Measurements from ENCODE around the gene ZNF776. TPM values are rescaled to one million over a fixed set of nuclear protein-coding genes. Genes with fewer than 3 reads are reported as not detected.
"Not testable (repeated sequence)": the region's sequence is repeated elsewhere in the genome, so short reads cannot be mapped to it uniquely, and the experiment has no call there.

Gene ZNF776
- total RNA-seq, 2 donors from 2014 or later = 4.3 to 8.8 TPM

DNA sequence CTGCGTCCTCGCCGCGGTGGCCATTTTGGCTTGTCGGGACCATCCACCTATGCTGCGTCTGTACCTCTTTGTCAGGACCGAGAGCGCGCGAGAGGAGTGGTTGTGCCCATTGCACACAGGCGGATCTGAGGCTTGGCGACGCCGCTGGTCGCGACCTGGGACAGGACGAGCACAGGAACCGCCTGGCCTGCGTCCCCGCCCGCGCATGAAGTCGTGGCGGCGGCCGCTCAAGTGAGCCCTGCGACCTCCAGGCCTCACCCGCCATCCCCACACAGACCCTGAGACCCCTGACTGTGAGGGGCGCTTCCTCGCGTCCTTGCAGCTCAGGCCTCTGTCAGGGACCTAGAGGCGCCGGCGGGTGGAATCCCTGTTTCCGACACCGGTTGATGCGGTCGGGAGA lies 39.7 kb downstream of the ZNF776 start:
- Histone ChIP-seq H3K36me3 (replicated peaks in 1 of 2; ENCODE audit: insufficient read depth in 1 of 2, low read depth in 2 of 2) (no peaks in the 10 kb centered on the region), H3K4me1 (no peaks in the 10 kb centered on the region), H3K9me3 (peaks cover 0 to 43% (median 0%) of the 10 kb centered on the region in 3 donors), H3K27me3 (no peaks in the 10 kb centered on the region), H3K4me3 (no peak overlapping the region), H3K27ac (no peak overlapping the region)
- no peak for DNase-seq
- no peak for TF ChIP-seq POLR2A (IDR thresholded peaks at IDR 0.05)
- TF ChIP-seq, protein P1, sequence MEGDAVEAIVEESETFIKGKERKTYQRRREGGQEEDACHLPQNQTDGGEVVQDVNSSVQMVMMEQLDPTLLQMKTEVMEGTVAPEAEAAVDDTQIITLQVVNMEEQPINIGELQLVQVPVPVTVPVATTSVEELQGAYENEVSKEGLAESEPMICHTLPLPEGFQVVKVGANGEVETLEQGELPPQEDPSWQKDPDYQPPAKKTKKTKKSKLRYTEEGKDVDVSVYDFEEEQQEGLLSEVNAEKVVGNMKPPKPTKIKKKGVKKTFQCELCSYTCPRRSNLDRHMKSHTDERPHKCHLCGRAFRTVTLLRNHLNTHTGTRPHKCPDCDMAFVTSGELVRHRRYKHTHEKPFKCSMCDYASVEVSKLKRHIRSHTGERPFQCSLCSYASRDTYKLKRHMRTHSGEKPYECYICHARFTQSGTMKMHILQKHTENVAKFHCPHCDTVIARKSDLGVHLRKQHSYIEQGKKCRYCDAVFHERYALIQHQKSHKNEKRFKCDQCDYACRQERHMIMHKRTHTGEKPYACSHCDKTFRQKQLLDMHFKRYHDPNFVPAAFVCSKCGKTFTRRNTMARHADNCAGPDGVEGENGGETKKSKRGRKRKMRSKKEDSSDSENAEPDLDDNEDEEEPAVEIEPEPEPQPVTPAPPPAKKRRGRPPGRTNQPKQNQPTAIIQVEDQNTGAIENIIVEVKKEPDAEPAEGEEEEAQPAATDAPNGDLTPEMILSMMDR (IDR thresholded peaks at IDR 0.05) = no peak
- 93 to 95% methylated on average over 36 to 38 of the region's 38 CpGs for WGBS, 2 donors
- intact Hi-C loops (cut with DNase I) = no loop called here
- no peak for ATAC-seq

- intact Hi-C loops (cut with DNase I) = no loop called here
- DNase-seq (no peak), ATAC-seq (no peak)
- Histone ChIP-seq H3K9me3 (peaks cover 0 to 41% (median 0%) of the 10 kb centered on the region in 3 donors), H3K4me3 (no peak overlapping the region), H3K36me3 (replicated peaks in 1 of 2; ENCODE audit: insufficient read depth in 1 of 2, low read depth in 2 of 2) (no peaks in the 10 kb centered on the region), H3K27me3 (no peaks in the 10 kb centered on the region), H3K4me1 (no peaks in the 10 kb centered on the region), H3K27ac (no peak overlapping the region)
- 77 to 81% methylated on average over 5 of the region's 5 CpGs for WGBS, 2 donors
- TF ChIP-seq, protein P1 (IDR thresholded peaks at IDR 0.05) = no peak
- TF ChIP-seq POLR2A (IDR thresholded peaks at IDR 0.05) = no peak
Observed at GRCh38 chr19:57786906-57787305, 40.3 kb downstream of the ZNF776 start.

GRCh38 chr19:57788114-57788692 lies 41.6 kb downstream of the ZNF776 start:
- H3K27me3 ChIP-seq = no peaks in the 10 kb centered on the region
- no peak overlapping the region for H3K4me3 ChIP-seq
- no peak overlapping the region for H3K27ac ChIP-seq
- no peak for ATAC-seq
- H3K4me1 ChIP-seq = no peaks in the 10 kb centered on the region
- no peak for DNase-seq
- peaks cover 0 to 41% (median 0%) of the 10 kb centered on the region in 3 donors for H3K9me3 ChIP-seq
- H3K36me3 ChIP-seq (replicated peaks in 1 of 2; ENCODE audit: insufficient read depth in 1 of 2, low read depth in 2 of 2) = no peaks in the 10 kb centered on the region
- intact Hi-C loops (cut with DNase I) = no loop called here
- no peak for TF ChIP-seq POLR2A (IDR thresholded peaks at IDR 0.05)

DNA sequence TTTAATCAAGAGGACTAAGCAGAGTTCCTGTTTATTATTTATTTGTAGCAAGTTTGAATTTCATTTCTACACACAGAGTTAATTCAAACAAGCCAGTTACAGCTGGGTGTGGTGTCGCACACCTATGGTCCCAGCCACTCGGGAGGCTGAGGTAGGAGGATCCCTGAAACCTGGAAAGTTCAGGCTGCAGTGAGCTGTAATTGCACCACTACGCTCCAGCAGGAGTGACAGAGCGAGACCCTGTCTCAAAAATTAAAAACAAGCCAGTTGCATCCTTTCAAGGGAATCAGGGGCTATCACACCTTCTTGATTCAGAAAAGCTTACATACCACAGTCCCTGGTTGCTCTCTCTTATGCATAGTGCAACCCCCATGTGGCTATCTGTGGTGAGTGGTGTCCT lies 42.7 kb downstream of the ZNF776 start:
- intact Hi-C loops (cut with DNase I) = no loop called here
- no peaks in the 10 kb centered on the region for H3K4me1 ChIP-seq
- no peaks in the 10 kb centered on the region for H3K36me3 ChIP-seq (replicated peaks in 1 of 2; ENCODE audit: insufficient read depth in 1 of 2, low read depth in 2 of 2)
- 92 to 97% methylated on average over 4 of the region's 4 CpGs for WGBS, 2 donors
- DNase-seq = no peak
- TF ChIP-seq POLR2A (IDR thresholded peaks at IDR 0.05) = no peak
- TF ChIP-seq, protein P1 (IDR thresholded peaks at IDR 0.05) = no peak
- no peak for ATAC-seq
- no peak overlapping the region for H3K27ac ChIP-seq
- peaks cover 0 to 40% (median 0%) of the 10 kb centered on the region in 3 donors for H3K9me3 ChIP-seq
- H3K4me3 ChIP-seq = no peak overlapping the region
- no peaks in the 10 kb centered on the region for H3K27me3 ChIP-seq

GRCh38 chr19:57796580-57796979 lies 50.0 kb downstream of the ZNF776 start:
- H3K27ac ChIP-seq; intact Hi-C loops (cut with DNase I); H3K4me3 ChIP-seq; DNase-seq; H3K4me1 ChIP-seq; H3K36me3 ChIP-seq (replicated peaks in 1 of 2; ENCODE audit: insufficient read depth in 1 of 2, low read depth in 2 of 2); H3K9me3 ChIP-seq; H3K27me3 ChIP-seq; ATAC-seq: not testable (repeated sequence)
- 83 to 89% methylated on average over 1 of the region's 1 CpG for WGBS, 2 donors

- TF ChIP-seq, protein P1 (IDR thresholded peaks at IDR 0.05) = no peak
- no peak for TF ChIP-seq POLR2A (IDR thresholded peaks at IDR 0.05)
- ATAC-seq = no peak
- Histone ChIP-seq H3K36me3 (replicated peaks in 1 of 2; ENCODE audit: insufficient read depth in 1 of 2, low read depth in 2 of 2) (no peaks in the 10 kb centered on the region), H3K4me3 (no peak overlapping the region), H3K4me1 (peaks cover 9% of the 10 kb centered on the region), H3K9me3 (no peaks in the 10 kb centered on the region), H3K27me3 (no peaks in the 10 kb centered on the region), H3K27ac (no peak overlapping the region)
- DNase-seq = no peak
- WGBS, 2 donors = 77 to 92% methylated on average over 5 of the region's 5 CpGs
- intact Hi-C loops (cut with DNase I) = no loop called here
Observed at GRCh38 chr19:57800696-57801095, 54.1 kb downstream of the ZNF776 start.

Measured in body of pancreas (tissue), 4 donors.